ENCODE data around the gene MYO7B. TPM values are rescaled to one million over a fixed set of nuclear protein-coding genes. Genes with fewer than 3 reads are reported as not detected.
A peak's percentile ranks its signal among the peaks of the same experiment; 100 is the strongest.

Gene MYO7B
- total RNA-seq, 5 donors from 2014 or later (not counting 1 experiment from before 2014, with no cell fraction given): 0.13 to 0.96 (median 0.28) TPM; not detected in 1

GRCh38 chr2:127589358-127589757 is 53.9 kb downstream of the MYO7B start:
- Mint-ChIP-seq H3K4me1 (peaks cover 0 to 6% (median 4%) of the 10 kb centered on the region in 3 donors), H3K4me3 (no peak overlapping the region), H3K9me3 (no peaks in the 10 kb centered on the region), H3K36me3 (no peaks in the 10 kb centered on the region), H3K27me3 (peaks cover 0 to 3% of the 10 kb centered on the region in 2 donors), H3K27ac (no peak overlapping the region)
- ATAC-seq (replicated peaks in 1 of 4) (no peak), DNase-seq (no peak)
- WGBS (ENCODE audit: insufficient coverage): 89% methylated on average over 3 of the region's 3 CpGs
- Histone ChIP-seq H3K27ac (ENCODE audit: low read length) (no peak overlapping the region), H3K9me3 (no peaks in the 10 kb centered on the region), H3K4me1 (ENCODE audit: control insufficient read depth in 1 of 2, extremely low read depth in 1 of 2, insufficient read depth in 2 of 2, low read length in 2 of 2) (peaks cover 0 to 5% of the 10 kb centered on the region in 2 experiments), H3K27me3 (replicated peaks in 1 of 2; ENCODE audit: control insufficient read depth in 2 of 2, extremely low read depth in 1 of 2, insufficient read depth in 2 of 2, low read length in 1 of 2) (peaks cover 0 to 5% of the 10 kb centered on the region in 2 experiments), H3K36me3 (ENCODE audit: control insufficient read depth in 2 of 2, extremely low read depth in 1 of 2, insufficient read depth in 1 of 2, low read length in 1 of 2) (no peaks in the 10 kb centered on the region), H3K4me3 (ENCODE audit: control insufficient read depth in 1 of 2, extremely low read depth in 1 of 2, low read length in 1 of 2) (no peak overlapping the region)
- POLR2A ChIA-PET: no interaction called here
- CTCF ChIA-PET: no interaction called here

- DNase-seq (no peak), ATAC-seq (replicated peaks in 1 of 4) (no peak)
- POLR2A ChIA-PET: no interaction called here
- H3K36me3 Mint-ChIP-seq: no peaks in the 10 kb centered on the region
- H3K27me3 ChIP-seq (replicated peaks in 1 of 2; ENCODE audit: control insufficient read depth in 2 of 2, extremely low read depth in 1 of 2, insufficient read depth in 2 of 2, low read length in 1 of 2): peaks cover 0 to 5% of the 10 kb centered on the region in 2 experiments
- H3K36me3 ChIP-seq (ENCODE audit: control insufficient read depth in 2 of 2, extremely low read depth in 1 of 2, insufficient read depth in 1 of 2, low read length in 1 of 2): no peaks in the 10 kb centered on the region
- H3K4me1 Mint-ChIP-seq: peaks cover 0 to 6% (median 4%) of the 10 kb centered on the region in 3 donors
- CTCF ChIA-PET: interaction anchor here in 1 of 2 donors (1.0 kb wide), 1 partner anchor 63 kb away, joined by 5 read pairs; no protein-coding TSS in a partner anchor
- H3K4me1 ChIP-seq (ENCODE audit: control insufficient read depth in 1 of 2, extremely low read depth in 1 of 2, insufficient read depth in 2 of 2, low read length in 2 of 2): peaks cover 0 to 5% of the 10 kb centered on the region in 2 experiments
- no peak overlapping the region for H3K27ac ChIP-seq (ENCODE audit: low read length)
- WGBS (ENCODE audit: insufficient coverage): no CpG with 5 or more reads among the region's 5 CpGs
- H3K4me3 ChIP-seq (ENCODE audit: control insufficient read depth in 1 of 2, extremely low read depth in 1 of 2, low read length in 1 of 2): no peak overlapping the region
- no peaks in the 10 kb centered on the region for H3K9me3 ChIP-seq
- H3K4me3 Mint-ChIP-seq: no peak overlapping the region
- H3K27ac Mint-ChIP-seq: no peak overlapping the region
- no peaks in the 10 kb centered on the region for H3K9me3 Mint-ChIP-seq
- peaks cover 0 to 3% of the 10 kb centered on the region in 2 donors for H3K27me3 Mint-ChIP-seq
These were observed 54.4 kb downstream of the MYO7B start for GRCh38 chr2:127589841-127590240.

GRCh38 chr2:127590386-127591190 is 55.1 kb downstream of the MYO7B start:
- Histone ChIP-seq H3K27me3 (replicated peaks in 1 of 2; ENCODE audit: control insufficient read depth in 2 of 2, extremely low read depth in 1 of 2, insufficient read depth in 2 of 2, low read length in 1 of 2) (peaks cover 0 to 5% of the 10 kb centered on the region in 2 experiments), H3K27ac (ENCODE audit: low read length) (no peak overlapping the region), H3K4me1 (ENCODE audit: control insufficient read depth in 1 of 2, extremely low read depth in 1 of 2, insufficient read depth in 2 of 2, low read length in 2 of 2) (peaks cover 0 to 5% of the 10 kb centered on the region in 2 experiments), H3K36me3 (ENCODE audit: control insufficient read depth in 2 of 2, extremely low read depth in 1 of 2, insufficient read depth in 1 of 2, low read length in 1 of 2) (no peaks in the 10 kb centered on the region), H3K4me3 (ENCODE audit: control insufficient read depth in 1 of 2, extremely low read depth in 1 of 2, low read length in 1 of 2) (no peak overlapping the region), H3K9me3 (no peaks in the 10 kb centered on the region)
- POLR2A ChIA-PET: interaction anchor here in 1 of 2 donors (0.6 kb wide), 1 partner anchor 113 kb away, joined by 4 read pairs; no protein-coding TSS in a partner anchor
- Mint-ChIP-seq H3K9me3 (no peaks in the 10 kb centered on the region), H3K4me3 (no peak overlapping the region), H3K36me3 (no peaks in the 10 kb centered on the region), H3K27ac (no peak overlapping the region), H3K4me1 (peaks cover 0 to 6% (median 5%) of the 10 kb centered on the region in 3 donors), H3K27me3 (peaks cover 0 to 3% of the 10 kb centered on the region in 2 donors)
- no peak for ATAC-seq (replicated peaks in 1 of 4)
- CTCF ChIA-PET: interaction anchor here (0.5 to 2.4 kb wide), 22 partner anchors 10 to 221 kb away, joined by 3 to 39 read pairs (median 4); partner anchors contain the start of genes SFT2D3 (in 1 of the 2) and WDR33 (in 1 of the 2)
- DNase-seq: peak in 1 of 35 experiments; percentile 15
- WGBS (ENCODE audit: insufficient coverage): 93% methylated on average over 5 of the region's 8 CpGs

GRCh38 chr2:127591221-127591923 is 55.9 kb downstream of the MYO7B start:
- DNase-seq (peak in 34 of 35 experiments; percentile 19 to 79 (median 55)), ATAC-seq (replicated peaks in 1 of 4) (peak; percentile 89 to 99 (median 92))
- ChIA-PET POLR2A (interaction anchor here in 1 of 2 donors (0.6 kb wide), 1 partner anchor 112 kb away, joined by 4 read pairs; no protein-coding TSS in a partner anchor), CTCF (interaction anchor here (0.5 to 2.4 kb wide), 21 partner anchors 9 to 220 kb away, joined by 3 to 39 read pairs (median 4); partner anchors contain the start of genes SFT2D3 (in 1 of the 2) and WDR33 (in 1 of the 2))
- Mint-ChIP-seq H3K4me1 (peaks cover 0 to 6% (median 5%) of the 10 kb centered on the region in 3 donors), H3K27me3 (no peaks in the 10 kb centered on the region), H3K4me3 (no peak overlapping the region), H3K9me3 (no peaks in the 10 kb centered on the region), H3K27ac (peak overlapping the region in 1 of 2 donors; percentile 65), H3K36me3 (no peaks in the 10 kb centered on the region)
- H3K4me3 ChIP-seq (ENCODE audit: control insufficient read depth in 1 of 2, extremely low read depth in 1 of 2, low read length in 1 of 2): no peak overlapping the region
- H3K27ac ChIP-seq (ENCODE audit: low read length): no peak overlapping the region
- H3K27me3 ChIP-seq (replicated peaks in 1 of 2; ENCODE audit: control insufficient read depth in 2 of 2, extremely low read depth in 1 of 2, insufficient read depth in 2 of 2, low read length in 1 of 2): peaks cover 0 to 2% of the 10 kb centered on the region in 2 experiments
- no peaks in the 10 kb centered on the region for H3K9me3 ChIP-seq
- WGBS (ENCODE audit: insufficient coverage): 29% methylated on average over 7 of the region's 10 CpGs
- H3K36me3 ChIP-seq (ENCODE audit: control insufficient read depth in 2 of 2, extremely low read depth in 1 of 2, insufficient read depth in 1 of 2, low read length in 1 of 2): no peaks in the 10 kb centered on the region
- peaks cover 0 to 5% of the 10 kb centered on the region in 2 experiments for H3K4me1 ChIP-seq (ENCODE audit: control insufficient read depth in 1 of 2, extremely low read depth in 1 of 2, insufficient read depth in 2 of 2, low read length in 2 of 2)

GRCh38 chr2:127592761-127593227 is 57.3 kb downstream of the MYO7B start:
- no peaks in the 10 kb centered on the region for H3K27me3 Mint-ChIP-seq

More at GRCh38 chr2:127592761-127593227, 57.3 kb downstream of the MYO7B start:
- Histone ChIP-seq H3K27me3 (replicated peaks in 1 of 2; ENCODE audit: control insufficient read depth in 2 of 2, extremely low read depth in 1 of 2, insufficient read depth in 2 of 2, low read length in 1 of 2) (no peaks in the 10 kb centered on the region), H3K4me1 (ENCODE audit: control insufficient read depth in 1 of 2, extremely low read depth in 1 of 2, insufficient read depth in 2 of 2, low read length in 2 of 2) (peaks cover 0 to 5% of the 10 kb centered on the region in 2 experiments), H3K9me3 (no peaks in the 10 kb centered on the region), H3K27ac (ENCODE audit: low read length) (no peak overlapping the region), H3K4me3 (ENCODE audit: control insufficient read depth in 1 of 2, extremely low read depth in 1 of 2, low read length in 1 of 2) (no peak overlapping the region), H3K36me3 (ENCODE audit: control insufficient read depth in 2 of 2, extremely low read depth in 1 of 2, insufficient read depth in 1 of 2, low read length in 1 of 2) (no peaks in the 10 kb centered on the region)
- POLR2A ChIA-PET: no interaction called here
- Mint-ChIP-seq H3K4me1 (peaks cover 0 to 6% (median 5%) of the 10 kb centered on the region in 3 donors), H3K27ac (no peak overlapping the region), H3K36me3 (no peaks in the 10 kb centered on the region), H3K9me3 (no peaks in the 10 kb centered on the region), H3K4me3 (no peak overlapping the region)
- DNase-seq (no peak), ATAC-seq (replicated peaks in 1 of 4) (no peak)
- CTCF ChIA-PET: interaction anchor here in 1 of 2 donors (0.8 to 2.4 kb wide), 3 partner anchors 48 to 110 kb away, joined by 3 to 35 read pairs (median 3); no protein-coding TSS in a partner anchor
- 90% methylated on average over 25 of the region's 37 CpGs for WGBS (ENCODE audit: insufficient coverage)
